CD14-positive monocyte (primary cell): ENCODE results near the gene MROH8. TPM values are rescaled to one million over a fixed set of nuclear protein-coding genes. Genes with fewer than 3 reads are reported as not detected.

Source experiments
- DNase-seq, 3 donors: peaks; one replicate each; pipeline ENCODE4 v3.0.0-alpha.2; 2011 to 2022
- H2AFZ ChIP-seq: 2 replicates; pipeline ENCODE4 v1.6.0; 2012; ENCODE audit warnings: mild to moderate bottlenecking, low read depth, low read length, inconsistent platforms; ENCODE audit not compliant: insufficient read depth, poor library complexity, severe bottlenecking
- H3K27ac ChIP-seq, 2 donors: 1 replicate in 1 of 2; 2 replicates in 1 of 2; pipeline ENCODE4 v1.5.1; 2012 to 2013; ENCODE audit warnings: low read length in 2 of 2, control low read depth in 1 of 2, inconsistent platforms in 1 of 2, low read depth in 1 of 2, mild to moderate bottlenecking in 1 of 2
- H3K27me3 ChIP-seq, 2 donors: one replicate each; pipeline versions ENCODE4 v1.6.0 to v1.6.1; 2011 to 2013; ENCODE audit warnings: low read length in 2 of 2; ENCODE audit not compliant: control insufficient read depth in 2 of 2, insufficient read depth in 2 of 2
- H3K36me3 ChIP-seq, 2 donors: replicated peaks in 1 of 2; 1 replicate in 1 of 2; 2 replicates in 1 of 2; pipeline versions ENCODE4 v1.5.1 to v1.6.1; 2012 to 2013; ENCODE audit warnings: low read length in 2 of 2, control low read depth in 1 of 2, inconsistent platforms in 1 of 2, mild to moderate bottlenecking in 1 of 2; ENCODE audit not compliant: insufficient read depth in 2 of 2, control insufficient read depth in 1 of 2
- H3K4me1 ChIP-seq, 2 donors: 1 replicate in 1 of 2; 2 replicates in 1 of 2; pipeline versions ENCODE4 v1.5.1 to v1.6.1; 2012 to 2013; ENCODE audit warnings: low read length in 2 of 2, control low read depth in 1 of 2, inconsistent platforms in 1 of 2, mild to moderate bottlenecking in 1 of 2, moderate library complexity in 1 of 2; ENCODE audit not compliant: insufficient read depth in 2 of 2, control insufficient read depth in 1 of 2
- H3K4me2 ChIP-seq: replicated peaks from 2 replicates; pipeline ENCODE3; 2012; ENCODE audit warnings: low read length, moderate library complexity, mild to moderate bottlenecking; ENCODE audit not compliant: poor library complexity, severe bottlenecking; ENCODE audit errors: extremely low read depth
- H3K4me3 ChIP-seq, 3 experiments: fragments of 200-600 bp in 1 of 3; sonication (generic) in 1 of 3; replicated peaks in 1 of 3; 1 replicate in 2 of 3; 2 replicates in 1 of 3; pipeline ENCODE4 v1.5.1; 2011 to 2013; ENCODE audit warnings: low read length in 3 of 3, mild to moderate bottlenecking in 3 of 3, control low read depth in 2 of 3, low read depth in 2 of 3, inconsistent platforms in 1 of 3, moderate library complexity in 1 of 3
- H3K79me2 ChIP-seq: 2 replicates; pipeline ENCODE4 v1.6.0; 2012; ENCODE audit warnings: mild to moderate bottlenecking, control low read depth, inconsistent platforms, low read length, moderate library complexity; ENCODE audit not compliant: insufficient read depth
- H3K9ac ChIP-seq: 2 replicates; pipeline ENCODE4 v1.6.0; 2017; ENCODE audit warnings: low read length, mild to moderate bottlenecking; ENCODE audit not compliant: insufficient read depth, poor library complexity, severe bottlenecking
- H3K9me3 ChIP-seq, 2 donors: replicated peaks in 1 of 2; 1 replicate in 1 of 2; 2 replicates in 1 of 2; pipeline versions ENCODE4 v1.5.1 to v1.6.1; 2012 to 2013; ENCODE audit warnings: low read length in 2 of 2, control low read depth in 1 of 2; ENCODE audit not compliant: control insufficient read depth in 1 of 2, insufficient read depth in 1 of 2
- H4K20me1 ChIP-seq: 2 replicates; pipeline ENCODE4 v1.6.0; 2012; ENCODE audit warnings: mild to moderate bottlenecking, low read length, control low read depth, moderate library complexity; ENCODE audit not compliant: insufficient read depth
- H3K27ac Mint-ChIP-seq, 7 donors: one replicate each; pipeline ENCODE4 v1.8.0; 2020; ENCODE audit warnings: mild to moderate bottlenecking in 7 of 7, mixed read lengths in 7 of 7, moderate library complexity in 6 of 7, inconsistent platforms in 2 of 7
- H3K27me3 Mint-ChIP-seq, 3 donors: one replicate each; pipeline ENCODE4 v1.8.0; 2021 to 2022; ENCODE audit warnings: low read depth in 3 of 3, mild to moderate bottlenecking in 3 of 3, mixed read lengths in 3 of 3, moderate library complexity in 3 of 3, inconsistent platforms in 1 of 3
- H3K36me3 Mint-ChIP-seq, 2 donors: one replicate each; pipeline ENCODE4 v1.8.0; 2020; ENCODE audit warnings: mixed read lengths in 2 of 2, inconsistent platforms in 1 of 2, mild to moderate bottlenecking in 1 of 2
- H3K4me1 Mint-ChIP-seq: one replicate; pipeline ENCODE4 v1.8.0; 2020; ENCODE audit warnings: mild to moderate bottlenecking, mixed read lengths
- H3K4me3 Mint-ChIP-seq, 2 donors: one replicate each; pipeline ENCODE4 v1.8.0; 2020; ENCODE audit warnings: mild to moderate bottlenecking in 2 of 2, mixed read lengths in 2 of 2, moderate library complexity in 1 of 2
- H3K9me3 Mint-ChIP-seq, 7 donors: one replicate each; pipeline ENCODE4 v1.8.0; 2020 to 2022; ENCODE audit warnings: mixed read lengths in 7 of 7, mild to moderate bottlenecking in 6 of 7, moderate library complexity in 6 of 7, inconsistent platforms in 2 of 7
- WGBS: methylation state at CpG from one replicate; pipeline ENCODE4 v1.1.5; 2013; ENCODE audit warnings: missing lambda C conversion rate; ENCODE audit not compliant: insufficient coverage; 5-methylcytosine and 5-hydroxymethylcytosine counted together
- intact Hi-C, 2 donors: fragments of 100-400 bp; cut with micrococcal nuclease; formaldehyde crosslinking; loops; one replicate each; pipeline versions ENCODE4 v1.15.0 to v1.15.1; 2023
- polyA plus RNA-seq, 3 donors: library from polyadenylated mRNA; depleted of rRNA in 1 of 3; unstranded in 2 of 3; stranded (reverse) in 1 of 3; fragments of 300-500 nt in 2 of 3; fragments of >200 nt in 1 of 3; fragmentation: Illumina TruSeq in 2 of 3; gene quantifications; 1 replicate in 2 of 3; 2 replicates in 1 of 3; pipeline ENCODE4 v1.2.3, GENCODE V29; 2012 to 2021
- TF ChIP-seq, protein P1 (sequence below): fragments of 200-600 bp; IDR thresholded peaks from one replicate; pipeline ENCODE4 v1.8.0; 2022; ENCODE audit warnings: antibody characterized with exemption, mild to moderate bottlenecking

Gene MROH8
- polyA plus RNA-seq, 3 donors = 0.08 to 1.0 (median 0.52) TPM

DNA sequence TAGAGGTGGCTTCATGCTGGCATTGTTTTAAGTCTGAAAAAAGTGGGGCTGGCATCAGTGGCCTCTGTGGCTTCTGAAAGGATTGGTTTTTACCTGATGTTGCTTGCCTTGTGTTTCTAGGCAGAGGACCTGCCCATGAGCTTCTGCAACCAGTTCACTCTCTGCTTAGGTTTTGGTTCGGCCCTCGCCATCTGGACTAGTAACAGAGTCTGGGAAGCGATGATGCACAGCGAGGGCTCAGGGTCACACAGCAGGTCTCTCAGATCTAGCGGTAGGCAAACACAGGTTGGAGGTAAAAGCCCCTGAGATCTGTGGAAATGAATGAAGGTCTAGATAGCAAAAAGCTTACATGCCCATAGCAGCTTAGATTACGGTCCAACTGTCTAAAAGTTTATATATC lies 76.8 kb downstream of the MROH8 start:
- H3K9ac ChIP-seq = no peak overlapping the region
- H3K36me3 Mint-ChIP-seq = no peaks in the 10 kb centered on the region
- H3K27me3 Mint-ChIP-seq = peaks cover 0 to 2% (median 0%) of the 10 kb centered on the region in 3 donors
- intact Hi-C loops = no loop called here
- H3K27me3 ChIP-seq = no peaks in the 10 kb centered on the region
- 96% methylated on average over 5 of the region's 6 CpGs for WGBS
- H3K4me3 Mint-ChIP-seq = no peak overlapping the region
- H3K27ac Mint-ChIP-seq = no peak overlapping the region
- no peak overlapping the region for H2AFZ ChIP-seq
- H3K4me1 ChIP-seq = no peaks in the 10 kb centered on the region
- H4K20me1 ChIP-seq = no peaks in the 10 kb centered on the region
- H3K9me3 ChIP-seq = no peaks in the 10 kb centered on the region
- H3K4me1 Mint-ChIP-seq = no peaks in the 10 kb centered on the region
- H3K27ac ChIP-seq = no peak overlapping the region
- no peaks in the 10 kb centered on the region for H3K9me3 Mint-ChIP-seq
- no peak for DNase-seq
- H3K4me2 ChIP-seq = no peak overlapping the region
- no peaks in the 10 kb centered on the region for H3K79me2 ChIP-seq
- H3K36me3 ChIP-seq = no peaks in the 10 kb centered on the region
- TF ChIP-seq, protein P1, sequence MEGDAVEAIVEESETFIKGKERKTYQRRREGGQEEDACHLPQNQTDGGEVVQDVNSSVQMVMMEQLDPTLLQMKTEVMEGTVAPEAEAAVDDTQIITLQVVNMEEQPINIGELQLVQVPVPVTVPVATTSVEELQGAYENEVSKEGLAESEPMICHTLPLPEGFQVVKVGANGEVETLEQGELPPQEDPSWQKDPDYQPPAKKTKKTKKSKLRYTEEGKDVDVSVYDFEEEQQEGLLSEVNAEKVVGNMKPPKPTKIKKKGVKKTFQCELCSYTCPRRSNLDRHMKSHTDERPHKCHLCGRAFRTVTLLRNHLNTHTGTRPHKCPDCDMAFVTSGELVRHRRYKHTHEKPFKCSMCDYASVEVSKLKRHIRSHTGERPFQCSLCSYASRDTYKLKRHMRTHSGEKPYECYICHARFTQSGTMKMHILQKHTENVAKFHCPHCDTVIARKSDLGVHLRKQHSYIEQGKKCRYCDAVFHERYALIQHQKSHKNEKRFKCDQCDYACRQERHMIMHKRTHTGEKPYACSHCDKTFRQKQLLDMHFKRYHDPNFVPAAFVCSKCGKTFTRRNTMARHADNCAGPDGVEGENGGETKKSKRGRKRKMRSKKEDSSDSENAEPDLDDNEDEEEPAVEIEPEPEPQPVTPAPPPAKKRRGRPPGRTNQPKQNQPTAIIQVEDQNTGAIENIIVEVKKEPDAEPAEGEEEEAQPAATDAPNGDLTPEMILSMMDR = no peak
- H3K4me3 ChIP-seq = no peak overlapping the region

DNA sequence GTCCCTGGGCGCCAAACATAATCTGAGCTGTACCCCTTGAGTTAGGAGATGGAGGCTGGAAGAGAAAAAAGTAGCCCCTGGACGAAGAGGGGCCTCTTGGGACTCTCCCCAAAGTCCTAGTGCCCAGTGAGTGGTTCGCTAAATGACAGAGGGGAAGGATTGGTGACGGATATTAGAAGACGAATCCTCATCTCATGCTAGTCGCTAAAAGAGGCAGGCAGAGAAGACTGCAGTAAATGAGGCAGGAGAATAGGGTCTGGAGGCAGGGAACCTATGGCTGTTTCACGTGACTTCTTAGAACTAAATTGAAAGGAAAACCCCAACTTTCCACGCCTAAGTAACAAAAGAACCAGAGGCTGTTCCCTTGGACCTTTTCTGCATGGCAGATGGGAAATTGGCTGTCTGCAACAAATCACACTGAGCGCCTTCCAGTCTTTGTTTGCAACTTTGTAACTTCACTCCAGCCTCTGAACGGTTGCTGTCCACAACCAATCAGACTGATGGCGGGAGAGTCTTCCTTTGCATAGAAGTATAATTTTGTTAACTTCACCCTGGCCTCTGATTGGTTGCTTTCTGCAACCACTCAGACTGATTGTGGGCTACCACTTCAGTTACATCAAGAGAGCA lies 82.8 kb downstream of the MROH8 start:
- Mint-ChIP-seq H3K36me3 (peaks cover 2 to 4% of the 10 kb centered on the region in 2 donors), H3K9me3 (no peaks in the 10 kb centered on the region), H3K27ac (peak overlapping the region in 6 of 7 donors; percentile 91 to 100 (median 100)), H3K4me3 (peak overlapping the region; percentile 99), H3K4me1 (peaks cover 21% of the 10 kb centered on the region), H3K27me3 (peaks cover 0 to 2% (median 0%) of the 10 kb centered on the region in 3 donors)
- TF ChIP-seq, protein P1 = no peak
- peak overlapping the region in 2 of 3 experiments; percentile 78 to 87 for H3K4me3 ChIP-seq
- H3K9ac ChIP-seq = no peak overlapping the region
- no peaks in the 10 kb centered on the region for H3K36me3 ChIP-seq
- H3K4me1 ChIP-seq = peaks cover 16 to 23% of the 10 kb centered on the region in 2 donors
- WGBS = 79% methylated on average over 8 of the region's 11 CpGs
- H3K27me3 ChIP-seq = no peaks in the 10 kb centered on the region
- peaks cover 43% of the 10 kb centered on the region for H3K79me2 ChIP-seq
- no peak for DNase-seq
- H4K20me1 ChIP-seq = no peaks in the 10 kb centered on the region
- H3K9me3 ChIP-seq = no peaks in the 10 kb centered on the region
- intact Hi-C loops = loop anchor here in 1 of 2 donors (5.0 to 10.0 kb wide), 2 partner anchors 78 to 139 kb away; partner anchors contain the start of genes MROH8 and RPN2
- peak overlapping the region in 1 of 2 donors; percentile 86 for H3K27ac ChIP-seq
- H2AFZ ChIP-seq = peak overlapping the region; percentile 97
- peak overlapping the region; percentile 97 for H3K4me2 ChIP-seq
